CD8-positive, alpha-beta memory T cell (primary cell): ENCODE measurements around the gene ZNF782. TPM values are rescaled to one million over a fixed set of nuclear protein-coding genes. Genes with fewer than 3 reads are reported as not detected.
"Not testable (repeated sequence)": the region's sequence is repeated elsewhere in the genome, so short reads cannot be mapped to it uniquely, and the experiment has no call there.

Experiments
- CTCF ChIA-PET: fragments of 350-600 bp; sonication (Branson Sonifier 250); formaldehyde crosslinking; loops from one replicate; lab custom pipeline; 2021; ENCODE audit warnings: antibody characterized with exemption; lab: Charles Lee
- POLR2A ChIA-PET: fragments of 350-600 bp; sonication (Branson Sonifier 250); formaldehyde crosslinking; loops from one replicate; lab custom pipeline; 2021; ENCODE audit warnings: antibody characterized with exemption; lab: Charles Lee
- DNase-seq, 5 donors: peaks; one replicate each; pipeline versions ENCODE4 v3.0.0 to v3.0.0-alpha.2; 2020 to 2022; ENCODE audit warnings: mixed read lengths in 1 of 5
- H3K27ac ChIP-seq: one replicate; pipeline ENCODE4 v1.7.0; 2013; ENCODE audit warnings: low read depth, mild to moderate bottlenecking, low read length, moderate library complexity
- H3K27me3 ChIP-seq: 2 replicates; pipeline ENCODE4 v1.7.0; 2013; ENCODE audit warnings: low read length, mild to moderate bottlenecking; ENCODE audit not compliant: insufficient read depth, poor library complexity, severe bottlenecking
- H3K36me3 ChIP-seq: 2 replicates; pipeline ENCODE4 v1.7.0; 2013; ENCODE audit warnings: mild to moderate bottlenecking, low read length, moderate library complexity; ENCODE audit not compliant: insufficient read depth
- H3K4me1 ChIP-seq: 2 replicates; pipeline ENCODE4 v1.7.0; 2013; ENCODE audit warnings: mild to moderate bottlenecking, low read length, moderate library complexity; ENCODE audit not compliant: insufficient read depth
- H3K4me3 ChIP-seq: 2 replicates; pipeline ENCODE4 v1.7.0; 2013; ENCODE audit warnings: mild to moderate bottlenecking, low read length
- H3K9me3 ChIP-seq: 2 replicates; pipeline ENCODE4 v1.7.0; 2013; ENCODE audit warnings: mild to moderate bottlenecking, low read length
- H3K27ac Mint-ChIP-seq, 8 donors: one replicate each; pipeline ENCODE4 v1.8.0; 2020 to 2021; ENCODE audit warnings: mixed read lengths in 8 of 8, mild to moderate bottlenecking in 6 of 8, inconsistent platforms in 3 of 8, moderate library complexity in 3 of 8
- H3K27me3 Mint-ChIP-seq, 2 donors: one replicate each; pipeline ENCODE4 v1.8.0; 2020 to 2021; ENCODE audit warnings: mixed read lengths in 2 of 2, mild to moderate bottlenecking in 1 of 2, moderate library complexity in 1 of 2
- H3K36me3 Mint-ChIP-seq, 3 donors: one replicate each; pipeline ENCODE4 v1.8.0; 2020 to 2021; ENCODE audit warnings: mixed read lengths in 3 of 3, inconsistent platforms in 1 of 3, mild to moderate bottlenecking in 1 of 3
- H3K4me1 Mint-ChIP-seq, 3 donors: one replicate each; pipeline ENCODE4 v1.8.0; 2020 to 2021; ENCODE audit warnings: mixed read lengths in 3 of 3, inconsistent platforms in 1 of 3, mild to moderate bottlenecking in 1 of 3
- H3K4me3 Mint-ChIP-seq, 7 donors: one replicate each; pipeline ENCODE4 v1.8.0; 2020 to 2021; ENCODE audit warnings: mixed read lengths in 7 of 7, mild to moderate bottlenecking in 6 of 7, moderate library complexity in 4 of 7, inconsistent platforms in 2 of 7
- H3K9me3 Mint-ChIP-seq, 5 donors: one replicate each; pipeline ENCODE4 v1.8.0; 2020 to 2022; ENCODE audit warnings: mixed read lengths in 5 of 5, mild to moderate bottlenecking in 3 of 5, moderate library complexity in 2 of 5, inconsistent platforms in 1 of 5
- polyA plus RNA-seq: library from polyadenylated mRNA; unstranded; fragments of 300-500 nt; fragmentation: Illumina TruSeq; gene quantifications from one replicate; pipeline ENCODE4 v1.2.3, GENCODE V29; 2021
- total RNA-seq, 2 experiments: library from RNA; stranded (reverse); gene quantifications; one replicate each; pipeline ENCODE4 v1.2.3, GENCODE V29; 2021

The ZNF782 gene
- total and polyA plus RNA-seq, 3 experiments from 2014 or later = 2.5 to 6.5 (median 4.2) TPM

- no peaks in the 10 kb centered on the region for H3K36me3 Mint-ChIP-seq
- peak overlapping the region; percentile 15 to 92 (median 86) for H3K27ac Mint-ChIP-seq
- POLR2A ChIA-PET = interaction anchor here (1.6 kb wide), 1 partner anchor 21 kb away, joined by 5 read pairs; the partner anchor contains the start of gene ZNF782
- H3K9me3 Mint-ChIP-seq = peaks cover 0 to 6% (median 4%) of the 10 kb centered on the region in 5 donors
- Histone ChIP-seq H3K4me3 (peak overlapping the region; percentile 25), H3K27me3 (peaks cover 14% of the 10 kb centered on the region), H3K4me1 (peaks cover 8% of the 10 kb centered on the region), H3K9me3 (no peaks in the 10 kb centered on the region), H3K27ac (no peak overlapping the region), H3K36me3 (no peaks in the 10 kb centered on the region)
- H3K4me1 Mint-ChIP-seq = peaks cover 23 to 33% (median 30%) of the 10 kb centered on the region in 3 donors
- DNase-seq = peak in 3 of 5 donors; percentile 15 to 52 (median 30)
- CTCF ChIA-PET = interaction anchor here (0.8 to 2.3 kb wide), 4 partner anchors 11 to 722 kb away, joined by 3 to 16 read pairs (median 3); partner anchors contain the start of gene ZNF782
- H3K4me3 Mint-ChIP-seq = peak overlapping the region; percentile 80 to 94 (median 85)
- H3K27me3 Mint-ChIP-seq = peaks cover 31 to 63% of the 10 kb centered on the region in 2 donors
Measured at GRCh38 chr9:96875461-96876142, 21.3 kb upstream of the ZNF782 start.

DNA sequence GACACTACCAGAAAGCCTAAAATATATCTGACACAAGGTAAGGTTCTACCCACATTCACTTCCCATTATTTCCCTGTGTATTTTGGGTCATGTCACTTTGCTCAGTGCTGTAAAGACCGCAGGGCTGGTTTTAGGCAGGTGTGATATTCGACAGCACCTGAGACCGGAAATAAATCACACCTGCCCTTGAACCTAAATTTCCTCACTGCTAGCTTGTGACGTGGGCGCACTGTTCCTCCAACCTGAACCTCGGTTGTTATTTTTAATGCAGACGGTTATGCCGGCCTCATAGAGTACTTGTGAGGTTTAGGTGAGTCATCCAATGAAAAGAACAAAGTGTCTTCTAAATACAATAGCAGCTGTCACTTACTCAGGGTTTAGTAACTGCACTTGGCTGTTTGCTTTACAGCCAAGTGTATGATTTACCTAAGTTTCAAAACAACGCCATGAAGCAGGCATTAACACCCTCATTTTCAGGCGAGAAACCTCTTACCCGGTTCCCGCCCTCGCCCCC, 20.7 kb upstream of the ZNF782 start:
- ChIA-PET POLR2A (interaction anchor here (0.6 to 1.6 kb wide), 2 partner anchors 21 to 454 kb away, joined by 3 to 5 read pairs; partner anchors contain the start of gene ZNF782), CTCF (interaction anchor here (0.8 to 2.3 kb wide), 5 partner anchors 11 to 741 kb away, joined by 3 to 16 read pairs (median 3); partner anchors contain the start of gene ZNF782)
- no peak overlapping the region for H3K27ac ChIP-seq
- peaks cover 8% of the 10 kb centered on the region for H3K4me1 ChIP-seq
- no peaks in the 10 kb centered on the region for H3K36me3 ChIP-seq
- Mint-ChIP-seq H3K27ac (peak overlapping the region; percentile 15 to 92 (median 86)), H3K36me3 (no peaks in the 10 kb centered on the region), H3K4me3 (peak overlapping the region; percentile 80 to 94 (median 85)), H3K27me3 (peaks cover 31 to 66% of the 10 kb centered on the region in 2 donors), H3K9me3 (peaks cover 0 to 6% (median 4%) of the 10 kb centered on the region in 5 donors), H3K4me1 (peaks cover 23 to 33% (median 30%) of the 10 kb centered on the region in 3 donors)
- DNase-seq = peak; percentile 14 to 73 (median 46)
- H3K9me3 ChIP-seq = no peaks in the 10 kb centered on the region
- peak overlapping the region; percentile 25 for H3K4me3 ChIP-seq
- H3K27me3 ChIP-seq = peaks cover 14% of the 10 kb centered on the region

- Mint-ChIP-seq H3K9me3 (peaks cover 0 to 6% (median 2%) of the 10 kb centered on the region in 5 donors), H3K27ac (peak overlapping the region in 5 of 8 donors; percentile 45 to 92 (median 84)), H3K36me3 (no peaks in the 10 kb centered on the region), H3K27me3 (peaks cover 31 to 67% of the 10 kb centered on the region in 2 donors), H3K4me3 (peak overlapping the region in 1 of 7 donors; percentile 32), H3K4me1 (peaks cover 23 to 33% (median 30%) of the 10 kb centered on the region in 3 donors)
- Histone ChIP-seq H3K36me3 (no peaks in the 10 kb centered on the region), H3K27me3 (peaks cover 14% of the 10 kb centered on the region), H3K27ac (no peak overlapping the region), H3K4me3 (no peak overlapping the region), H3K4me1 (peaks cover 8% of the 10 kb centered on the region), H3K9me3 (no peaks in the 10 kb centered on the region)
- ChIA-PET POLR2A (interaction anchor here (0.6 to 1.6 kb wide), 2 partner anchors 20 to 453 kb away, joined by 3 to 5 read pairs; partner anchors contain the start of gene ZNF782), CTCF (interaction anchor here (0.9 to 2.3 kb wide), 3 partner anchors 17 to 741 kb away, joined by 3 to 16 read pairs (median 3); no protein-coding TSS in a partner anchor)
- DNase-seq = no peak
Measured at GRCh38 chr9:96874201-96874785, 20.0 kb upstream of the ZNF782 start.

DNA sequence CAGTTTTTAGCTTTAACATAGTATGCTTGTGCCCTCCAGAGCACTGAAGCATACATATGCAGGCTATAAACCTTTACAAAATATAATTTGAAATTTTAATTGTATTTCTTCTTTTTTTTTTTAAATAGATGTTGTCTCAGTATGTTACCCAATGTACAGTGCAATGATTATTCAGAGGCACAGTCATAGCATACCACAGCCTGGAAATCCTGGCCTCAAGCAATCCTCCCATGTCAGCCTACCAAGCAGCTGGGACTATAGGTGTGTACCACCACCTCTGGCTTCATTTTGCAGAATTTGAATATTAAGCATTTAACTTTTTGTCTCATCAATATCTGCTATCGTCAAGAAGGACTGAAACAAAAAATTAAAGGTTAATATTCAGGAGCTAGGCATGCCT, 16.9 kb upstream of the ZNF782 start:
- Histone ChIP-seq H3K9me3 (no peaks in the 10 kb centered on the region), H3K36me3 (no peaks in the 10 kb centered on the region), H3K27ac (no peak overlapping the region), H3K27me3 (peaks cover 8% of the 10 kb centered on the region), H3K4me1 (peaks cover 8% of the 10 kb centered on the region), H3K4me3 (no peak overlapping the region)
- DNase-seq = no peak
- Mint-ChIP-seq H3K9me3 (peaks cover 0 to 3% (median 0%) of the 10 kb centered on the region in 5 donors), H3K27me3 (peaks cover 27 to 59% of the 10 kb centered on the region in 2 donors), H3K27ac (no peak overlapping the region), H3K4me3 (no peak overlapping the region), H3K4me1 (peaks cover 21 to 27% (median 26%) of the 10 kb centered on the region in 3 donors), H3K36me3 (peaks cover 0 to 4% (median 2%) of the 10 kb centered on the region in 3 donors)
- ChIA-PET CTCF (interaction anchor here (2.4 kb wide), 1 partner anchor 14 kb away, joined by 5 read pairs; no protein-coding TSS in a partner anchor), POLR2A (no interaction called here)

DNA sequence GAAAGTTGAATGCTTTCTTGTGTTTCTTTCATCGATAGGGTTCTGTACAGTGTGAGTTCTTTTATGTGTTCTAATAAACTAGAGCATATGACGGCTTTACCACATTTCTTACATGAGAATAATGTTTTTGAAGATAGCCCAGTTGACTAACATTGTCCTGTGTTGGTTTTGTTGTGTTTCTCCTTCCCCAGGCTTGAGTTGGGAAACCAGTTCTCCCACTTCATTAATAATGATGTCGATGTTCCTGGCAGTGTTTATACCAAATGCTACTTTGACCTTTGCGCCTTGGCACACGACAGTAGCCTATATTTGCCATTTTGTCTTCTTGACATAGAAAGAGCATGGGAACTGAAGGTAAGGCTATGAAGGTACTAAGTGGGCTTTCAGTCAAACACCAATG, 14.4 kb upstream of the ZNF782 start:
- CTCF ChIA-PET = no interaction called here
- Mint-ChIP-seq H3K4me3 (no peak overlapping the region), H3K9me3 (peaks cover 0 to 8% (median 0%) of the 10 kb centered on the region in 5 donors), H3K27me3 (peaks cover 22 to 48% of the 10 kb centered on the region in 2 donors), H3K36me3 (peaks cover 0 to 12% (median 6%) of the 10 kb centered on the region in 3 donors), H3K27ac (no peak overlapping the region), H3K4me1 (peaks cover 1 to 2% (median 2%) of the 10 kb centered on the region in 3 donors)
- H3K27me3 ChIP-seq = no peaks in the 10 kb centered on the region
- no peaks in the 10 kb centered on the region for H3K4me1 ChIP-seq
- no peak overlapping the region for H3K4me3 ChIP-seq
- no peak for DNase-seq
- POLR2A ChIA-PET = no interaction called here
- no peak overlapping the region for H3K27ac ChIP-seq
- H3K36me3 ChIP-seq = no peaks in the 10 kb centered on the region
- H3K9me3 ChIP-seq = no peaks in the 10 kb centered on the region

DNA sequence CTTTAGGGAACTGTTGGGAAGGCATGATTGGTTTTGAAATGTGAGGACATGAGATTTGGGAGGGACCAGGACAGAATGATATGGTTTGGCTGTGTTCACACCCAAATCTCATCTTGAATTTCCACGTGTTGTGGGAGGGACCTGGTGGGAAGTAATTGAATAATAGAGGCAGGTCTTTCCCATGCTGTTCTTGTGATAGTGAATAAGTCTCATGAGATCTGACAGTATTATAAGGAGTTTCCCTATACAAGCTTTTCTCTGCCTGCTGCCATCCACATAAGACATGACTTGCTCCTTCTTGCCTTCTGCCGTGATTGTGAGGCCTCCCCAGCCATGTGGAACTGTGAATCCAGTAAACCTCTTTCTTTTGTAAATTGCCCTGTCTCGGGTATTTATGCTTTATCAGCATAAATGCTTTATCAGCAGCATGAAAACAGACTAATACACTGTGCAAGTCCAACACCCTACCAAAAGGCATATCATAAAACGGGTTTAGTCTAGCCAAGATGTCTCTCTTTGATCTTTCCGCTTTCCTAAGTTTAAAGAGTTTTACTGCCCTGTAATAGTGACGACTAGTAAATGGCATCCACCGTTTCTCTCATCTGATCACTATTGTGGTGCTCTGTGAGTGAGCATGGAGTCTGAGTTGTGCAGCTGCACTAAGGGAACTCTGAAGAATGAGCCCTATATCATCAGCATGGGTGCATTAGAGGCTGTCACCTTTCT, 12.9 kb upstream of the ZNF782 start:
- Mint-ChIP-seq H3K4me3 (no peak overlapping the region), H3K4me1 (no peaks in the 10 kb centered on the region), H3K36me3 (peaks cover 0 to 12% (median 6%) of the 10 kb centered on the region in 3 donors), H3K9me3 (peaks cover 0 to 8% (median 0%) of the 10 kb centered on the region in 5 donors), H3K27ac (peak overlapping the region in 1 of 8 donors; percentile 64), H3K27me3 (peaks cover 22 to 34% of the 10 kb centered on the region in 2 donors)
- ChIA-PET CTCF (no interaction called here), POLR2A (no interaction called here)
- H3K4me3 ChIP-seq = no peak overlapping the region
- no peak overlapping the region for H3K27ac ChIP-seq
- H3K36me3 ChIP-seq = no peaks in the 10 kb centered on the region
- H3K4me1 ChIP-seq = no peaks in the 10 kb centered on the region
- no peaks in the 10 kb centered on the region for H3K9me3 ChIP-seq
- no peaks in the 10 kb centered on the region for H3K27me3 ChIP-seq
- DNase-seq = no peak

GRCh38 chr9:96865240-96865639, 10.9 kb upstream of the ZNF782 start:
- H3K36me3 ChIP-seq, H3K9me3 ChIP-seq, DNase-seq, H3K4me3 ChIP-seq, H3K4me3 Mint-ChIP-seq, H3K27me3 ChIP-seq, H3K4me1 ChIP-seq, POLR2A ChIA-PET, H3K27ac Mint-ChIP-seq, H3K9me3 Mint-ChIP-seq, H3K27ac ChIP-seq, CTCF ChIA-PET, H3K4me1 Mint-ChIP-seq: not testable (repeated sequence)
- H3K36me3 Mint-ChIP-seq = peaks cover 0 to 12% (median 6%) of the 10 kb centered on the region in 3 donors
- peaks cover 20 to 30% of the 10 kb centered on the region in 2 donors for H3K27me3 Mint-ChIP-seq
